WTC11 (cell line): Measurements from ENCODE around the gene BDH1. TPM values are rescaled to one million over a fixed set of nuclear protein-coding genes. Genes with fewer than 3 reads are reported as not detected.

Experiments
- ATAC-seq: fragments of 200-7000 bp; cut with Tn5 transposase; 2 replicates; pipeline ENCODE4 v1.10.0; 2021; ENCODE audit warnings: mild to moderate bottlenecking, moderate library complexity
- CTCF ChIA-PET: fragments of 300-600 bp; sonication (Branson Sonifier 250); formaldehyde crosslinking; loops from one replicate; lab custom pipeline; 2021; ENCODE audit warnings: antibody characterized with exemption; lab: Charles Lee
- POLR2A ChIA-PET: fragments of 350-600 bp; sonication (Branson Sonifier 250); formaldehyde crosslinking; loops from one replicate; lab custom pipeline; 2021; ENCODE audit warnings: antibody characterized with exemption; lab: Charles Lee
- DNase-seq: peaks from one replicate; pipeline ENCODE4 v3.0.0; 2021; ENCODE audit warnings: low spot score
- H3K27ac Mint-ChIP-seq: 2 replicates; pipeline ENCODE4 v1.8.0; 2021; ENCODE audit warnings: mixed read lengths
- H3K27me3 Mint-ChIP-seq: 2 replicates; pipeline ENCODE4 v1.8.0; 2021; ENCODE audit warnings: low read depth, mild to moderate bottlenecking, moderate library complexity, mixed read lengths
- H3K36me3 Mint-ChIP-seq: 2 replicates; pipeline ENCODE4 v1.8.0; 2021; ENCODE audit warnings: mixed read lengths
- H3K4me1 Mint-ChIP-seq: 2 replicates; pipeline ENCODE4 v1.8.0; 2022; ENCODE audit warnings: mixed read lengths
- H3K4me3 Mint-ChIP-seq: 2 replicates; pipeline ENCODE4 v1.8.0; 2021; ENCODE audit warnings: mild to moderate bottlenecking, moderate library complexity, mixed read lengths
- H3K9me3 Mint-ChIP-seq: 2 replicates; pipeline ENCODE4 v1.8.0; 2021; ENCODE audit warnings: mixed read lengths
- AR ChIP-seq: fragments of 250-450 bp; sonication (Bioruptor Pico); IDR thresholded peaks from 2 replicates; pipeline ENCODE4 v1.9.0; 2021; ENCODE audit warnings: mild to moderate bottlenecking
- CDX4 ChIP-seq: fragments of 250-450 bp; sonication (Bioruptor Pico); IDR thresholded peaks from 2 replicates; pipeline ENCODE4 v1.9.0; 2021; ENCODE audit warnings: moderate library complexity, mild to moderate bottlenecking, inconsistent platforms, borderline replicate concordance
- CREB1 ChIP-seq: sonication (generic); formaldehyde crosslinking; IDR thresholded peaks from 2 replicates; pipeline ENCODE4 v1.8.0; 2023; ENCODE audit warnings: mild to moderate bottlenecking, missing genetic modification reagents
- CREM ChIP-seq: sonication (generic); formaldehyde crosslinking; IDR thresholded peaks from 2 replicates; pipeline ENCODE4 v1.8.1; 2022; ENCODE audit warnings: mild to moderate bottlenecking, missing genetic modification reagents, moderate library complexity
- FOXP4 ChIP-seq: sonication (generic); formaldehyde crosslinking; IDR thresholded peaks from 2 replicates; pipeline ENCODE4 v1.8.0; 2022; ENCODE audit warnings: mild to moderate bottlenecking, missing genetic modification reagents
- HMGA2 ChIP-seq: fragments of 250-450 bp; sonication (Bioruptor Pico); IDR thresholded peaks from 2 replicates; pipeline ENCODE4 v1.4.0; 2021; ENCODE audit warnings: mild to moderate bottlenecking, moderate library complexity
- JUN ChIP-seq: sonication (generic); formaldehyde crosslinking; IDR thresholded peaks from 2 replicates; pipeline ENCODE4 v1.8.0; 2023; ENCODE audit warnings: mild to moderate bottlenecking, missing genetic modification reagents
- MAX ChIP-seq: sonication (generic); formaldehyde crosslinking; IDR thresholded peaks from 2 replicates; pipeline ENCODE4 v1.8.0; 2022; ENCODE audit warnings: mild to moderate bottlenecking, missing genetic modification reagents
- NFATC4 ChIP-seq: fragments of 250-450 bp; sonication (Bioruptor Pico); IDR thresholded peaks from 2 replicates; pipeline ENCODE4 v1.9.0; 2021; ENCODE audit warnings: mild to moderate bottlenecking
- SMAD4 ChIP-seq: sonication (generic); formaldehyde crosslinking; IDR thresholded peaks from 2 replicates; pipeline ENCODE4 v1.8.0; 2022; ENCODE audit warnings: mild to moderate bottlenecking, missing genetic modification reagents
- TCF7 ChIP-seq: sonication (generic); formaldehyde crosslinking; IDR thresholded peaks from 2 replicates; pipeline ENCODE4 v1.8.0; 2022; ENCODE audit warnings: mild to moderate bottlenecking, low read depth, missing genetic modification reagents, moderate library complexity
- TEAD1 ChIP-seq: sonication (generic); formaldehyde crosslinking; IDR thresholded peaks from 2 replicates; pipeline ENCODE4 v1.8.0; 2022; ENCODE audit warnings: mild to moderate bottlenecking, missing genetic modification reagents
- ZBTB21 ChIP-seq: sonication (generic); formaldehyde crosslinking; IDR thresholded peaks from 2 replicates; pipeline ENCODE4 v1.8.1; 2023; ENCODE audit warnings: mild to moderate bottlenecking, missing genetic modification reagents, borderline replicate concordance
- ZNF232 ChIP-seq: sonication (generic); formaldehyde crosslinking; IDR thresholded peaks from 2 replicates; pipeline ENCODE4 v1.8.0; 2022; ENCODE audit warnings: mild to moderate bottlenecking, missing genetic modification reagents
- ZNF263 ChIP-seq: sonication (generic); formaldehyde crosslinking; IDR thresholded peaks from 2 replicates; pipeline ENCODE4 v1.8.1; 2022; ENCODE audit warnings: low read depth, mild to moderate bottlenecking, moderate library complexity, missing genetic modification reagents
- ZNF281 ChIP-seq: sonication (generic); formaldehyde crosslinking; IDR thresholded peaks from 2 replicates; pipeline ENCODE4 v1.8.0; 2023; ENCODE audit warnings: mild to moderate bottlenecking, missing genetic modification reagents
- ZNF423 ChIP-seq: fragments of 250-450 bp; sonication (Bioruptor Pico); IDR thresholded peaks from 2 replicates; pipeline ENCODE4 v2.1.2; 2022; ENCODE audit warnings: mild to moderate bottlenecking, moderate library complexity
- total RNA-seq: library from RNA; stranded (reverse); gene quantifications from 3 replicates; pipeline ENCODE4 v1.2.3, GENCODE V29; 2021

Gene BDH1
- total RNA-seq, 1 experiment from 2014 or later = 26.8 TPM

GRCh38 chr3:197592361-197593045 is 36.7 kb upstream of the BDH1 start (continued):
- TF ChIP-seq HMGA2 (CRISPR knock-in tag) (no peak), SMAD4 (CRISPR knock-in tag) (no peak), CREB1 (CRISPR knock-in tag) (no peak), JUN (no peak), AR (CRISPR knock-in tag) (no peak), ZNF281 (no peak), NFATC4 (CRISPR knock-in tag) (no peak), MAX (CRISPR knock-in tag) (no peak)

- TF ChIP-seq CREM (CRISPR knock-in tag) (no peak), TCF7 (CRISPR knock-in tag) (no peak), CDX4 (CRISPR knock-in tag) (no peak), ZNF281 (no peak), FOXP4 (CRISPR knock-in tag) (no peak), ZNF423 (CRISPR knock-in tag) (no peak), TEAD1 (CRISPR knock-in tag) (no peak), ZNF232 (no peak), ZNF263 (CRISPR knock-in tag) (no peak), JUN (no peak), ZBTB21 (CRISPR knock-in tag) (no peak)
- TF ChIP-seq, all 79 proteins: peak for 0
- Mint-ChIP-seq H3K27ac (no peak overlapping the region; the same call in 1 of the 2 replicates), H3K27me3 (no peaks in the 10 kb centered on the region), H3K9me3 (no peaks in the 10 kb centered on the region), H3K36me3 (no peaks in the 10 kb centered on the region), H3K4me1 (peaks cover 21% of the 10 kb centered on the region), H3K4me3 (no peak overlapping the region)
- DNase-seq = no peak
- ATAC-seq = no peak
- ChIA-PET POLR2A (no interaction called here), CTCF (no interaction called here)
Measured at GRCh38 chr3:197591816-197592215, 36.0 kb upstream of the BDH1 start.
